A549 (cell line): Measurements from ENCODE around the gene EXOSC2. TPM values are rescaled to one million over a fixed set of nuclear protein-coding genes. Genes with fewer than 3 reads are reported as not detected.

Source experiments
- ATAC-seq, 2 experiments: fragments of 200-7000 bp in 1 of 2; fragments of >200 bp in 1 of 2; cut with Nextera tagmentation in 1 of 2; cut with Tn5 transposase in 1 of 2; 3 replicates each; pipeline versions ENCODE4 v1.8.0 to v1.9.1; 2018 to 2020; ENCODE audit warnings: mild to moderate bottlenecking in 1 of 2, moderate library complexity in 1 of 2
- CTCF ChIA-PET: fragments of 300-600 bp; sonication (Branson Sonifier 250); formaldehyde crosslinking; extraction: SDS; loops from one replicate; lab custom pipeline; 2021; ENCODE audit warnings: antibody characterized with exemption, inconsistent platforms; lab: Yijun Ruan, JAX
- POLR2A ChIA-PET: fragments of 350-600 bp; formaldehyde crosslinking; extraction: SDS; loops from one replicate; lab custom pipeline; 2021; ENCODE audit warnings: antibody characterized with exemption, inconsistent platforms; lab: Yijun Ruan, JAX
- DNase-seq, 2 experiments: peaks; one replicate each; pipeline versions ENCODE4 v3.0.0 to v3.0.0-alpha.2; 2011 to 2016; ENCODE audit warnings: low read depth in 1 of 2, low spot score in 1 of 2
- FAIRE-seq: peaks from 2 replicates; lab custom pipeline; 2011; peaks lifted over from hg19 to GRCh38; lab: Jason Lieb, UNC
- H3K27ac ChIP-seq, 2 experiments: fragments of >200 bp; sonication (Bioruptor Twin); formaldehyde crosslinking; 3 replicates each; pipeline ENCODE4 v1.5.1; 2016 to 2017
- H3K4me1 ChIP-seq: fragments of >200 bp; sonication (Bioruptor Twin); formaldehyde crosslinking; 3 replicates; pipeline ENCODE4 v1.6.1; 2016
- H3K4me2 ChIP-seq: fragments of >200 bp; sonication (Bioruptor Twin); formaldehyde crosslinking; 3 replicates; pipeline ENCODE4 v1.6.1; 2016
- H3K4me3 ChIP-seq: fragments of >200 bp; sonication (Bioruptor Twin); formaldehyde crosslinking; 3 replicates; pipeline ENCODE4 v1.5.1; 2016
- H3K9me3 ChIP-seq: fragments of >200 bp; sonication (Bioruptor Twin); formaldehyde crosslinking; 3 replicates; pipeline ENCODE4 v1.6.1; 2016
- CBX2 ChIP-seq: fragments of 200-600 bp; sonication (generic); IDR thresholded peaks from 2 replicates; pipeline ENCODE4 v1.6.1; 2016; ENCODE audit warnings: low read depth, mild to moderate bottlenecking, borderline replicate concordance
- EHF ChIP-seq: fragments of 250-450 bp; sonication (Bioruptor Pico); IDR thresholded peaks from 2 replicates; pipeline ENCODE4 v1.5.0; 2020; ENCODE audit warnings: mild to moderate bottlenecking
- FOSL2 ChIP-seq, 2 experiments: fragments of 450-650 bp in 1 of 2; fragments of >200 bp in 1 of 2; sonication (Bioruptor Twin) in 1 of 2; formaldehyde crosslinking; IDR thresholded peaks; 2 replicates each; pipeline versions ENCODE4 v1.5.0 to v1.6.1; 2016 to 2020; ENCODE audit warnings: mild to moderate bottlenecking in 1 of 2, moderate library complexity in 1 of 2
- FOXS1 ChIP-seq: fragments of 250-450 bp; sonication (Bioruptor Pico); IDR thresholded peaks from 2 replicates; pipeline ENCODE4 v1.5.0; 2020; ENCODE audit warnings: mild to moderate bottlenecking, moderate library complexity
- GATA3 ChIP-seq: IDR thresholded peaks from 2 replicates; pipeline ENCODE4 v1.6.1; 2012; ENCODE audit warnings: borderline replicate concordance
- HOXA7 ChIP-seq: fragments of 250-450 bp; sonication (Bioruptor Pico); IDR thresholded peaks from 2 replicates; pipeline ENCODE4 v1.5.0; 2020; ENCODE audit warnings: mild to moderate bottlenecking, moderate library complexity
- HOXB13 ChIP-seq: fragments of 250-450 bp; sonication (Bioruptor Pico); IDR thresholded peaks from 2 replicates; pipeline ENCODE4 v1.5.0; 2020; ENCODE audit warnings: low read depth, mild to moderate bottlenecking, moderate library complexity
- HOXB5 ChIP-seq: fragments of 250-450 bp; sonication (Bioruptor Pico); IDR thresholded peaks from 2 replicates; pipeline ENCODE4 v1.5.0; 2020; ENCODE audit warnings: mild to moderate bottlenecking, moderate library complexity
- JUN ChIP-seq, 2 experiments: fragments of >200 bp; sonication (Bioruptor Twin); formaldehyde crosslinking; IDR thresholded peaks; 2 replicates in 1 of 2; 3 replicates in 1 of 2; pipeline ENCODE4 v1.6.1; 2016 to 2017
- MAFK ChIP-seq: fragments of 450-650 bp; IDR thresholded peaks from 2 replicates; pipeline ENCODE4 v1.6.1; 2014; ENCODE audit not compliant: partially characterized antibody
- PHF8 ChIP-seq: fragments of 200-600 bp; sonication (generic); IDR thresholded peaks from 2 replicates; pipeline ENCODE4 v1.6.1; 2016; ENCODE audit warnings: low read depth, mild to moderate bottlenecking, antibody characterized with exemption, moderate library complexity, borderline replicate concordance
- POLR2A ChIP-seq: IDR thresholded peaks from 2 replicates; pipeline ENCODE4 v1.6.1; 2012; ENCODE audit warnings: mild to moderate bottlenecking, low read length
- RCOR1 ChIP-seq: fragments of 150-350 bp; IDR thresholded peaks from 2 replicates; pipeline ENCODE4 v1.6.1; 2014; ENCODE audit warnings: antibody characterized with exemption, low read length, low read depth
- ZC3H11A ChIP-seq: fragments of 450-650 bp; IDR thresholded peaks from 2 replicates; pipeline ENCODE4 v1.6.1; 2014; ENCODE audit warnings: antibody characterized with exemption, mild to moderate bottlenecking
- ZFP36 ChIP-seq: fragments of 450-650 bp; IDR thresholded peaks from 2 replicates; pipeline ENCODE4 v1.6.1; 2014; ENCODE audit warnings: borderline replicate concordance; ENCODE audit not compliant: partially characterized antibody
- WGBS: methylation state at CpG from one replicate; pipeline ENCODE4 v1.1.6; 2017; ENCODE audit errors: missing lambda C conversion rate; 5-methylcytosine and 5-hydroxymethylcytosine counted together
- polyA plus RNA-seq, 4 experiments: library from polyadenylated mRNA; depleted of rRNA in 3 of 4; stranded (reverse); fragments of >200 nt; fragmentation: RNase III in 1 of 4; extraction: RNeasy Plus Mini Kit Qiagen cat#74134 plus additional on column Dnase treatment in 1 of 4; gene quantifications; 2 replicates in 3 of 4; 3 replicates in 1 of 4; pipeline ENCODE4 v1.2.3, GENCODE V29; 2011 to 2017
- TF ChIP-seq, protein P1 (sequence below): fragments of 150-350 bp; IDR thresholded peaks from 2 replicates; pipeline ENCODE4 v1.6.1; 2014; ENCODE audit warnings: low read depth, mild to moderate bottlenecking, low read length
- TF ChIP-seq, protein P2 (sequence below): IDR thresholded peaks from 2 replicates; pipeline ENCODE4 v1.6.1; 2012
- TF ChIP-seq, protein P3 (sequence below): fragments of >200 bp; sonication (Bioruptor Twin); formaldehyde crosslinking; IDR thresholded peaks from 3 replicates; pipeline ENCODE4 v1.6.1; 2016

EXOSC2 gene
- polyA plus RNA-seq, 2 of the 4 experiments (the other 2 are of a cell fraction), result 96.8 to 101 TPM

DNA sequence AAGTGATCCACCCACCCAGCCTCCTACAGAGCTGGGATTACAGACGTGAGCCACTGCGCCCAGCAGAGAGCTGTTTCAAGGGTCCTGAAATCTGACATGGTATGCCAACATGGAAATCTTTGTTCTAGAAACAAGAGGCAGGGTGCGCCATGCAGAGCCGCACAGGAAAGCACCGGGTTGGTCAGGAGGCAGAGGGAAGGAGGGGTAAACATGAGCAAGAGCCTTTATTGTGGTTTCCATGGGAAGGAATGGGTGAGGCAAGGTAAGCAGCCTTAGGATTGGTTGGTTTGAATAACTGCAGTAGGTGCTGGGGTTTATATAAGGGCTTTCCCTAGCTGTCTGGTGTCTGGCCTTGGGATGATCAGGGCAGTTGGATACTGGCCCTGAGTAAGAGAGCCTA is 5.5 kb upstream of the EXOSC2 start (continued):
- TF ChIP-seq, protein P1, sequence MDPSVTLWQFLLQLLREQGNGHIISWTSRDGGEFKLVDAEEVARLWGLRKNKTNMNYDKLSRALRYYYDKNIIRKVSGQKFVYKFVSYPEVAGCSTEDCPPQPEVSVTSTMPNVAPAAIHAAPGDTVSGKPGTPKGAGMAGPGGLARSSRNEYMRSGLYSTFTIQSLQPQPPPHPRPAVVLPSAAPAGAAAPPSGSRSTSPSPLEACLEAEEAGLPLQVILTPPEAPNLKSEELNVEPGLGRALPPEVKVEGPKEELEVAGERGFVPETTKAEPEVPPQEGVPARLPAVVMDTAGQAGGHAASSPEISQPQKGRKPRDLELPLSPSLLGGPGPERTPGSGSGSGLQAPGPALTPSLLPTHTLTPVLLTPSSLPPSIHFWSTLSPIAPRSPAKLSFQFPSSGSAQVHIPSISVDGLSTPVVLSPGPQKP, result no peak
- TF ChIP-seq FOSL2 (IDR thresholded peaks at IDR 0.05) (no peak), FOSL2 (CRISPR knock-in tag; IDR thresholded peaks at IDR 0.05) (no peak)

DNA sequence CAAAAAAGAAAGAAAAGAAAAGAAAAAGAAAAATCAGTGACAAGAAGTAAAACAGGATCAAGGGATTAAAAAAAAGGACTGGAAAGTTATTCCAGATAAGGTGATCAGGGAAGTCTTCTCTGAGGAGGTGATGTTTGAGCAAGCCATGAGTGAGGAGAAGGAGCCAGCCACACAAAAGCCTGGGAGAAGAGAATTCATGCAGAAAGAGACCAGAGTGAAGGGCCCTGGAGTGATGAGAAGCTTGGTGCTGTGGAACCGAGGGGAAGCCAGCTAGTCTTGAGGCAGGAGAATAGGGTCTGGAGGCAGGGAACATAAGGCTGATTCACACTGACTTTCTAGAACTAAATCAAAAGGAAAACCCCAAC is 4.0 kb upstream of the EXOSC2 start:
- FAIRE-seq (no peak), DNase-seq (no peak), ATAC-seq (no peak)
- 7% methylated on average over 1 of the region's 1 CpG for WGBS
- ChIA-PET CTCF (interaction anchor here (1.2 to 15.9 kb wide), 4 partner anchors 10 to 225 kb away, joined by 3 to 453 read pairs (median 53); no protein-coding TSS in a partner anchor), POLR2A (interaction anchor here (0.5 to 1.1 kb wide), 6 partner anchors 9 to 224 kb away, joined by 3 to 5 read pairs (median 4); partner anchors contain the start of gene FUBP3)
- H3K27ac ChIP-seq, result peak overlapping the region; percentile 57 to 78
- H3K9me3 ChIP-seq, result peaks cover 11% of the 10 kb centered on the region; the same call in 2 of the 3 replicates
- H3K4me3 ChIP-seq, result peak overlapping the region; percentile 21; the same call in 1 of the 3 replicates
- TF ChIP-seq HOXB5 (CRISPR knock-in tag), result no peak
- peak; percentile 14 for TF ChIP-seq ZFP36
- TF ChIP-seq CBX2, result no peak
- H3K4me1 ChIP-seq, result peaks cover 5% of the 10 kb centered on the region; the same call in 2 of the 3 replicates
- H3K4me2 ChIP-seq, result peak overlapping the region; percentile 88

DNA sequence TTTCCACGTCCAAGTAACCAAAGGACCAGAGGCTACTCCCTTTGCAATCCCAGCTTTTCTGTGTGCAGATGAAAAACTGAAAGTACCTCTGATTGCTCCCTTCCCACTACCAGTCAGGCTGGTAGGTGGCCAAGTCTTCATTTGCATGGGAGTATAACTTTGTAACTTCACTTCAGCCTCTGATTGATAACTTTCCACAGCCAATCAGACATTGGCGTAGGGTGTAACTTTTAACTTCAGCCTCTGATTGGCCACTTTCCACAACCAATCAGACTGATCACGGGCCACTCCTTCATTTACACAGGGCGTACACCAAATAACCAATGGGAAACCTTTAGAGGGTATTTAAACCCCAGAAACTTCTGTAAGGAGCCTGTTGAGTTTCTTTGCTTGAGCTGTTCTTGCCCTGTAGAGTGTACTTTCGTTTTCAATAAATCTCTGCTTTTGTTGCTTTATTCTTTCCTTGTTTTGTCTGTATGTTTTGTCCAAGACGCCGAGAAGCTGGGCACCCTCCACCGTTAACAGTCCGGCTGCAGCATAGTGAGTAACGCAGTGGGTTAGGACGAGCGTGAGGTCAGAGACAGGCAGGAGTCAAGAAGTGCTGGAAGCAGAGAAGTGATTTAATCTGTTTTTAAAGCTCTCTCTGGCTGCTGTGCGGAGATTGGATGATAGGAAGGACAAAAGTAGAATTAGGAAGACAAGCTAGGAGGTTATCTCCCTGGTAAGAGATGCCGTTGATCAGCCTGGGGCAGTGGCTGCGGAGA is 3.5 kb upstream of the EXOSC2 start:
- TF ChIP-seq ZFP36 (no peak), EHF (no peak), HOXA7 (CRISPR knock-in tag) (no peak), FOXS1 (CRISPR knock-in tag) (no peak), PHF8 (peak; percentile 17; the same call in 1 of the 2 replicates), RCOR1 (no peak), HOXB5 (CRISPR knock-in tag) (peak; percentile 56; the same call in 1 of the 2 replicates), JUN (IDR thresholded peaks at IDR 0.05) (peak in 1 of 2 experiments; percentile 60; a peak in 1 of 5 replicates), POLR2A (peak; percentile 38), ZC3H11A (no peak), GATA3 (no peak), HOXB13 (CRISPR knock-in tag) (no peak), MAFK (no peak)
- TF ChIP-seq, protein P2, sequence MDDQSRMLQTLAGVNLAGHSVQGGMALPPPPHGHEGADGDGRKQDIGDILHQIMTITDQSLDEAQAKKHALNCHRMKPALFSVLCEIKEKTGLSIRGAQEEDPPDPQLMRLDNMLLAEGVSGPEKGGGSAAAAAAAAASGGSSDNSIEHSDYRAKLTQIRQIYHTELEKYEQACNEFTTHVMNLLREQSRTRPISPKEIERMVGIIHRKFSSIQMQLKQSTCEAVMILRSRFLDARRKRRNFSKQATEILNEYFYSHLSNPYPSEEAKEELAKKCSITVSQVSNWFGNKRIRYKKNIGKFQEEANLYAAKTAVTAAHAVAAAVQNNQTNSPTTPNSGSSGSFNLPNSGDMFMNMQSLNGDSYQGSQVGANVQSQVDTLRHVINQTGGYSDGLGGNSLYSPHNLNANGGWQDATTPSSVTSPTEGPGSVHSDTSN, result 0 out of 2 replicates have a peak, but pooled peaks have one; percentile 58
- TF ChIP-seq, protein P3, sequence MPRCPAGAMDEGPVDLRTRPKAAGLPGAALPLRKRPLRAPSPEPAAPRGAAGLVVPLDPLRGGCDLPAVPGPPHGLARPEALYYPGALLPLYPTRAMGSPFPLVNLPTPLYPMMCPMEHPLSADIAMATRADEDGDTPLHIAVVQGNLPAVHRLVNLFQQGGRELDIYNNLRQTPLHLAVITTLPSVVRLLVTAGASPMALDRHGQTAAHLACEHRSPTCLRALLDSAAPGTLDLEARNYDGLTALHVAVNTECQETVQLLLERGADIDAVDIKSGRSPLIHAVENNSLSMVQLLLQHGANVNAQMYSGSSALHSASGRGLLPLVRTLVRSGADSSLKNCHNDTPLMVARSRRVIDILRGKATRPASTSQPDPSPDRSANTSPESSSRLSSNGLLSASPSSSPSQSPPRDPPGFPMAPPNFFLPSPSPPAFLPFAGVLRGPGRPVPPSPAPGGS, result 0 out of 3 replicates have a peak, but pooled peaks have one; percentile 72
- peak; percentile 93 to 95 for DNase-seq
- CTCF ChIA-PET, result interaction anchor here (0.7 to 15.9 kb wide), 7 partner anchors 8 to 226 kb away, joined by 3 to 453 read pairs (median 4); no protein-coding TSS in a partner anchor
- POLR2A ChIA-PET, result interaction anchor here (0.5 to 1.1 kb wide), 5 partner anchors 10 to 225 kb away, joined by 3 to 5 read pairs (median 3); partner anchors contain the start of gene FUBP3
- FAIRE-seq, result no peak
- Histone ChIP-seq H3K4me3 (peak overlapping the region; percentile 53), H3K4me2 (peak overlapping the region; percentile 88), H3K9me3 (peaks cover 6% of the 10 kb centered on the region; the same call in 1 of the 3 replicates), H3K27ac (peak overlapping the region; percentile 66 to 78), H3K4me1 (peaks cover 11% of the 10 kb centered on the region; the same call in 2 of the 3 replicates)
- ATAC-seq, result peak; percentile 78 to 85
- 6% methylated on average over 15 of the region's 15 CpGs for WGBS
